Endothelial cell of umbilical vein (primary cell): ENCODE results near the gene GIPC1. TPM values are rescaled to one million over a fixed set of nuclear protein-coding genes. Genes with fewer than 3 reads are reported as not detected.
"Not testable (repeated sequence)": the region's sequence is repeated elsewhere in the genome, so short reads cannot be mapped to it uniquely, and the experiment has no call there.

Experiments
- BruUV-seq: library from RNA; stranded (reverse); fragments of 400-500 nt; replicated peaks from 2 replicates; lab custom pipeline; 2021; lab: Mats Ljungman, UMichigan
- CTCF ChIA-PET: fragments of 300-600, 350-600 bp; sonication (Branson Sonifier 250); formaldehyde crosslinking; loops from one replicate; lab custom pipeline; 2021; ENCODE audit warnings: antibody characterized with exemption, inconsistent platforms; lab: Charles Lee
- POLR2A ChIA-PET: fragments of 300-600, 350-600 bp; sonication (Branson Sonifier 250); formaldehyde crosslinking; loops from one replicate; lab custom pipeline; 2021; ENCODE audit warnings: antibody characterized with exemption, inconsistent platforms; lab: Charles Lee
- DNase-seq: peaks from one replicate; pipeline ENCODE4 v3.0.0-alpha.2; 2011; ENCODE audit warnings: low read depth, low spot score
- FAIRE-seq: peaks from 2 replicates; lab custom pipeline; 2011; peaks lifted over from hg19 to GRCh38; lab: Jason Lieb, UNC
- H2AFZ ChIP-seq: 2 replicates; pipeline ENCODE4 v1.6.0; 2012; ENCODE audit warnings: low read depth, low read length, control low read depth, inconsistent platforms
- H3K27ac ChIP-seq: 2 replicates; pipeline ENCODE4 v1.5.1; 2011; ENCODE audit warnings: low read depth, mild to moderate bottlenecking, control low read depth, low read length, moderate library complexity; ENCODE audit not compliant: insufficient read depth
- H3K27me3 ChIP-seq, 2 experiments: 2 replicates each; pipeline versions ENCODE4 v1.6.0 to v1.6.1; 2011; ENCODE audit warnings: low read length in 2 of 2, mixed read lengths in 1 of 2; ENCODE audit not compliant: control insufficient read depth in 2 of 2, insufficient read depth in 2 of 2
- H3K36me3 ChIP-seq, 2 experiments: 2 replicates in 1 of 2; 3 replicates in 1 of 2; pipeline ENCODE4 v1.5.1; 2011; ENCODE audit warnings: low read length in 2 of 2, mild to moderate bottlenecking in 1 of 2, moderate library complexity in 1 of 2; ENCODE audit not compliant: control insufficient read depth in 2 of 2, insufficient read depth in 2 of 2; ENCODE audit errors: extremely low read depth in 1 of 2
- H3K4me1 ChIP-seq: 3 replicates; pipeline ENCODE4 v1.5.1; 2011; ENCODE audit warnings: mild to moderate bottlenecking, low read length; ENCODE audit not compliant: control insufficient read depth, insufficient read depth; ENCODE audit errors: extremely low read depth
- H3K4me2 ChIP-seq: 2 replicates; pipeline ENCODE4 v1.6.1; 2011; ENCODE audit warnings: low read length, control low read depth, mixed read lengths; ENCODE audit not compliant: insufficient read depth
- H3K4me3 ChIP-seq, 3 experiments: fragments of 200-600 bp in 1 of 3; sonication (generic), shearing (Covaris generic) in 1 of 3; replicated peaks in 1 of 3; 2 replicates each; pipeline ENCODE4 v1.5.1; 2011 to 2016; ENCODE audit warnings: control low read depth in 3 of 3, low read length in 3 of 3, mild to moderate bottlenecking in 2 of 3, inconsistent platforms in 1 of 3, low read depth in 1 of 3, moderate library complexity in 1 of 3; ENCODE audit not compliant: insufficient read depth in 1 of 3
- H3K79me2 ChIP-seq: 2 replicates; pipeline ENCODE4 v1.6.0; 2012; ENCODE audit warnings: low read length, inconsistent platforms; ENCODE audit not compliant: control insufficient read depth, insufficient read depth
- H3K9ac ChIP-seq: replicated peaks from 2 replicates; pipeline ENCODE3; 2011; ENCODE audit warnings: low read length, control low read depth; ENCODE audit not compliant: insufficient read depth; ENCODE audit errors: extremely low read depth
- H3K9me1 ChIP-seq: replicated peaks from 3 replicates; pipeline ENCODE4 v1.6.0; 2011; ENCODE audit warnings: mild to moderate bottlenecking, low read length; ENCODE audit not compliant: control insufficient read depth, insufficient read depth; ENCODE audit errors: extremely low read depth
- H3K9me3 ChIP-seq: replicated peaks from 2 replicates; pipeline ENCODE4 v1.5.1; 2012; ENCODE audit warnings: low read length, inconsistent platforms; ENCODE audit not compliant: control insufficient read depth, insufficient read depth
- H4K20me1 ChIP-seq: replicated peaks from 2 replicates; pipeline ENCODE3; 2011; ENCODE audit warnings: mild to moderate bottlenecking, low read length; ENCODE audit not compliant: control insufficient read depth, insufficient read depth; ENCODE audit errors: extremely low read depth
- EZH2 ChIP-seq: IDR thresholded peaks from 2 replicates; pipeline ENCODE4 v1.6.1; 2012; ENCODE audit warnings: borderline replicate concordance, low read depth, mild to moderate bottlenecking, moderate library complexity, low read length, inconsistent platforms; ENCODE audit not compliant: severe bottlenecking
- FOS ChIP-seq: IDR thresholded peaks from 2 replicates; pipeline ENCODE4 v1.6.1; 2011; ENCODE audit warnings: mild to moderate bottlenecking, low read length, moderate library complexity, borderline replicate concordance; ENCODE audit not compliant: insufficient read depth
- GATA2 ChIP-seq: IDR thresholded peaks from 2 replicates; pipeline ENCODE4 v1.7.0; 2011; ENCODE audit warnings: low read depth, mild to moderate bottlenecking, moderate library complexity, mixed read lengths, low read length; ENCODE audit not compliant: insufficient read length, insufficient read depth
- JUN ChIP-seq: IDR thresholded peaks from 2 replicates; pipeline ENCODE4 v1.6.1; 2011; ENCODE audit warnings: borderline replicate concordance, low read depth; ENCODE audit not compliant: insufficient read length, insufficient read depth
- MYC ChIP-seq: IDR thresholded peaks from one replicate; pipeline ENCODE4 v1.6.1; 2011; ENCODE audit warnings: mild to moderate bottlenecking, low read depth, low read length
- POLR2A ChIP-seq: IDR thresholded peaks from 2 replicates; pipeline ENCODE4 v1.6.1; 2012; ENCODE audit warnings: low read depth, mild to moderate bottlenecking, control low read depth, low read length
- POLR2AphosphoS5 ChIP-seq: IDR thresholded peaks from 2 replicates; pipeline ENCODE4 v1.6.1; 2012; ENCODE audit warnings: low read depth, mild to moderate bottlenecking, control low read depth, low read length, moderate library complexity; ENCODE audit not compliant: insufficient read depth
- dilution Hi-C: fragments of 300-500 bp; cut with MboI; formaldehyde crosslinking; loops from one replicate; pipeline ENCODE4 v1.15.0; 2019; ENCODE audit warnings: low sequenced_read_pairs; ENCODE audit not compliant: extremely low pct_ligation_motif_present
- intact Hi-C: fragments of 100-400 bp; cut with micrococcal nuclease; formaldehyde crosslinking; loops from one replicate; pipeline ENCODE4 v1.10.0; 2022
- polyA plus RNA-seq, 4 experiments: library from polyadenylated mRNA; depleted of rRNA in 3 of 4; stranded (reverse) in 3 of 4; unstranded in 1 of 4; fragments of >200 nt; gene quantifications; 2 replicates each; pipeline versions ENCODE4 v1.2.1 to v1.2.3, GENCODE V29; 2011 to 2012; ENCODE audit warnings: missing spikeins in 1 of 4
- total RNA-seq: library from RNA; stranded (reverse); gene quantifications from 2 replicates; pipeline ENCODE4 v1.2.3, GENCODE V29; 2021
- TF ChIP-seq, protein P1 (sequence below): IDR thresholded peaks from 2 replicates; pipeline ENCODE4 v1.6.1; 2011; ENCODE audit not compliant: insufficient read depth, insufficient read length
- TF ChIP-seq, protein P2 (sequence below), 2 donors: IDR thresholded peaks; 1 replicate in 1 of 2; 2 replicates in 1 of 2; pipeline ENCODE4 v1.5.1; 2011; ENCODE audit warnings: low read length in 2 of 2, mild to moderate bottlenecking in 2 of 2, moderate library complexity in 2 of 2, control low read depth in 1 of 2, inconsistent platforms in 1 of 2, low read depth in 1 of 2; ENCODE audit not compliant: insufficient read depth in 1 of 2; ENCODE audit errors: extremely low read depth in 1 of 2

The GIPC1 gene
- total and polyA plus RNA-seq, 2 donors (not counting 3 experiments of a cell fraction or from before 2014, with no cell fraction given), result 108 to 141 TPM

DNA sequence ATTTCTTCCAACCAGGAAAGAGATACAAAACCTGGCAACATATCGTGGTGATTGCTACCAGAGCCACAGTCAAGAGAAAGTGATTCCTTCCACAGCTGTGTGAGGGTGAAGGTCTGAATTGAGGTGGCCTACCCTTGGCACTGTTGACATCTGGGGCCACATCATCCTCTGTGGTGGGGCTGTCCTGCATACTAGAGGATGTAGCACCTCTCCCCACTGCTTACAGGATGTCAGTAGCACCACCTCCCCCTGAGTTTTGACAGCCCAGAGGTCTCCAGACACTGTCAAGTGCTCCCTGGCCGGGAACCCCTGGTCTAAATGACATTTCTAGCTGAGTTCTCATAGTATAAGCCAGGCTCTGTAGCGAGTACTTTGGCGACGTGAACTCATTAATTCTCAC, 36.2 kb downstream of the GIPC1 start:
- Histone ChIP-seq H3K4me2 (no peak overlapping the region), H3K4me1 (no peaks in the 10 kb centered on the region), H3K9me1 (no peaks in the 10 kb centered on the region), H3K9me3 (no peaks in the 10 kb centered on the region), H3K9ac (no peak overlapping the region), H2AFZ (no peak overlapping the region), H3K27me3 (no peaks in the 10 kb centered on the region), H3K36me3 (peaks cover 7 to 24% of the 10 kb centered on the region in 2 experiments), H3K4me3 (no peak overlapping the region), H3K79me2 (no peaks in the 10 kb centered on the region), H3K27ac (no peak overlapping the region), H4K20me1 (no peaks in the 10 kb centered on the region)
- ChIA-PET CTCF (interaction anchor here (1.4 kb wide), 1 partner anchor 13 kb away, joined by 7 read pairs; no protein-coding TSS in a partner anchor), POLR2A (no interaction called here)
- intact Hi-C loops, result no loop called here
- FAIRE-seq (no peak), DNase-seq (no peak)
- dilution Hi-C loops, result no loop called here
- BruUV-seq, result no TSS peak
- TF ChIP-seq, protein P1, sequence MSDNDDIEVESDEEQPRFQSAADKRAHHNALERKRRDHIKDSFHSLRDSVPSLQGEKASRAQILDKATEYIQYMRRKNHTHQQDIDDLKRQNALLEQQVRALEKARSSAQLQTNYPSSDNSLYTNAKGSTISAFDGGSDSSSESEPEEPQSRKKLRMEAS, result no peak
- TF ChIP-seq JUN (no peak), MYC (no peak), GATA2 (no peak), EZH2 (no peak), FOS (no peak), POLR2AphosphoS5 (no peak), POLR2A (no peak)
- TF ChIP-seq, protein P2, sequence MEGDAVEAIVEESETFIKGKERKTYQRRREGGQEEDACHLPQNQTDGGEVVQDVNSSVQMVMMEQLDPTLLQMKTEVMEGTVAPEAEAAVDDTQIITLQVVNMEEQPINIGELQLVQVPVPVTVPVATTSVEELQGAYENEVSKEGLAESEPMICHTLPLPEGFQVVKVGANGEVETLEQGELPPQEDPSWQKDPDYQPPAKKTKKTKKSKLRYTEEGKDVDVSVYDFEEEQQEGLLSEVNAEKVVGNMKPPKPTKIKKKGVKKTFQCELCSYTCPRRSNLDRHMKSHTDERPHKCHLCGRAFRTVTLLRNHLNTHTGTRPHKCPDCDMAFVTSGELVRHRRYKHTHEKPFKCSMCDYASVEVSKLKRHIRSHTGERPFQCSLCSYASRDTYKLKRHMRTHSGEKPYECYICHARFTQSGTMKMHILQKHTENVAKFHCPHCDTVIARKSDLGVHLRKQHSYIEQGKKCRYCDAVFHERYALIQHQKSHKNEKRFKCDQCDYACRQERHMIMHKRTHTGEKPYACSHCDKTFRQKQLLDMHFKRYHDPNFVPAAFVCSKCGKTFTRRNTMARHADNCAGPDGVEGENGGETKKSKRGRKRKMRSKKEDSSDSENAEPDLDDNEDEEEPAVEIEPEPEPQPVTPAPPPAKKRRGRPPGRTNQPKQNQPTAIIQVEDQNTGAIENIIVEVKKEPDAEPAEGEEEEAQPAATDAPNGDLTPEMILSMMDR (IDR thresholded peaks at IDR 0.05; ENCODE audit: extremely low read depth in 1 of 2, insufficient read depth in 1 of 2, low read depth in 1 of 2, low read length in 2 of 2), result no peak

DNA sequence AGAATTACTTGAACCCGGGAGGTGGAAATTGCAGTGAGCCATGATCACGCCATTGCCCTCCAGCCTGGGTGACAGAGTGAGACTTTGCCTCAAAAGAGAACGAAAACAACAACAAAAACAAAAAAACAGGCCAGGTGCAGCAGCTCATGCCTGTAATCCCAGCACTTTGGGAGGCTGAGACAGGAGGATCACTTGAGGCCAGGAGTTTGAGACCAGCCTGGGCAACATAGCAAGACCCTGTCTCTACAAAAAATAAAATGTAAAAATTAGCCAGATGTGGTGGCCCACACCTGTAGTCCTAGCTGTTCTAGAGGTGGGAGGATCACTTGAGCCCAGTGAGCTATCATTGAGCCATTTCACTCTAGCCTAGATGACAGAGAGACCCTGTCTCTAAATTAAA, 43.6 kb downstream of the GIPC1 start:
- CTCF ChIA-PET, intact Hi-C loops, POLR2A ChIA-PET: not testable (repeated sequence)

More for the DNA sequence above, 43.6 kb downstream of the GIPC1 start:
- BruUV-seq, H3K9me1 ChIP-seq, H3K79me2 ChIP-seq, H3K27ac ChIP-seq, dilution Hi-C loops, DNase-seq, H3K27me3 ChIP-seq, H3K9me3 ChIP-seq, H3K4me2 ChIP-seq, H3K4me1 ChIP-seq, H3K9ac ChIP-seq, H2AFZ ChIP-seq, FAIRE-seq, H4K20me1 ChIP-seq, H3K4me3 ChIP-seq: not testable (repeated sequence)
- H3K36me3 ChIP-seq, result peaks cover 12 to 40% of the 10 kb centered on the region in 2 experiments
